CD4-positive, alpha-beta memory T cell (primary cell): ENCODE data around the gene ZFP36L2. TPM values are rescaled to one million over a fixed set of nuclear protein-coding genes. Genes with fewer than 3 reads are reported as not detected.

Experiments used
- CTCF ChIA-PET: fragments of 350-600 bp; sonication (Branson Sonifier 250); formaldehyde crosslinking; loops from one replicate; lab custom pipeline; 2021; ENCODE audit warnings: inconsistent platforms; ENCODE audit not compliant: partially characterized antibody; lab: Charles Lee
- POLR2A ChIA-PET: fragments of 350-600 bp; sonication (Branson Sonifier 250); formaldehyde crosslinking; loops from one replicate; lab custom pipeline; 2021; ENCODE audit not compliant: partially characterized antibody; lab: Charles Lee
- DNase-seq, 5 donors: peaks; one replicate each; pipeline versions ENCODE4 v3.0.0 to v3.0.0-alpha.2; 2020 to 2022; ENCODE audit warnings: mixed read lengths in 1 of 5
- H3K27ac ChIP-seq: one replicate; pipeline ENCODE4 v1.7.0; 2013; ENCODE audit warnings: low read depth, low read length
- H3K27me3 ChIP-seq: 2 replicates; pipeline ENCODE4 v1.7.0; 2013; ENCODE audit warnings: mild to moderate bottlenecking, low read length, moderate library complexity; ENCODE audit not compliant: insufficient read depth
- H3K36me3 ChIP-seq: 2 replicates; pipeline ENCODE4 v1.7.0; 2013; ENCODE audit warnings: mild to moderate bottlenecking, low read length, moderate library complexity; ENCODE audit not compliant: insufficient read depth
- H3K4me1 ChIP-seq: 2 replicates; pipeline ENCODE4 v1.7.0; 2013; ENCODE audit warnings: mild to moderate bottlenecking, low read length, moderate library complexity; ENCODE audit not compliant: insufficient read depth
- H3K4me3 ChIP-seq, 2 donors: one replicate each; pipeline ENCODE4 v1.7.0; 2013; ENCODE audit warnings: low read length in 2 of 2, mild to moderate bottlenecking in 1 of 2
- H3K9me3 ChIP-seq, 2 donors: one replicate each; pipeline ENCODE4 v1.7.0; 2013; ENCODE audit warnings: low read length in 2 of 2, control low read depth in 1 of 2; ENCODE audit not compliant: control insufficient read depth in 1 of 2
- H3K27ac Mint-ChIP-seq, 7 donors: one replicate each; pipeline ENCODE4 v1.8.0; 2020 to 2021; ENCODE audit warnings: mixed read lengths in 7 of 7, mild to moderate bottlenecking in 6 of 7, inconsistent platforms in 3 of 7, moderate library complexity in 3 of 7
- H3K27me3 Mint-ChIP-seq, 2 donors: one replicate each; pipeline ENCODE4 v1.8.0; 2020 to 2021; ENCODE audit warnings: mixed read lengths in 2 of 2
- H3K36me3 Mint-ChIP-seq, 2 donors: one replicate each; pipeline ENCODE4 v1.8.0; 2020 to 2021; ENCODE audit warnings: mixed read lengths in 2 of 2, inconsistent platforms in 1 of 2, mild to moderate bottlenecking in 1 of 2
- H3K4me1 Mint-ChIP-seq, 4 donors: one replicate each; pipeline ENCODE4 v1.8.0; 2020 to 2021; ENCODE audit warnings: mixed read lengths in 4 of 4, mild to moderate bottlenecking in 1 of 4
- H3K4me3 Mint-ChIP-seq, 8 donors: one replicate each; pipeline ENCODE4 v1.8.0; 2020 to 2021; ENCODE audit warnings: mixed read lengths in 8 of 8, mild to moderate bottlenecking in 7 of 8, moderate library complexity in 6 of 8, inconsistent platforms in 3 of 8
- H3K9me3 Mint-ChIP-seq, 8 donors: one replicate each; pipeline ENCODE4 v1.8.0; 2020 to 2021; ENCODE audit warnings: mixed read lengths in 8 of 8, mild to moderate bottlenecking in 5 of 8, inconsistent platforms in 3 of 8, moderate library complexity in 1 of 8
- intact Hi-C: fragments of 100-400 bp; cut with micrococcal nuclease; formaldehyde crosslinking; loops from one replicate; pipeline ENCODE4 v1.15.1; 2023
- polyA plus RNA-seq, 2 donors: library from polyadenylated mRNA; unstranded; fragments of 300-500 nt; fragmentation: Illumina TruSeq; gene quantifications; one replicate each; pipeline ENCODE4 v1.2.3, GENCODE V29; 2021
- total RNA-seq, 2 experiments: library from RNA; stranded (reverse); gene quantifications; one replicate each; pipeline ENCODE4 v1.2.3, GENCODE V29; 2021

ZFP36L2 gene
- total and polyA plus RNA-seq, 4 experiments from 2014 or later = 271 to 523 (median 460) TPM

DNA sequence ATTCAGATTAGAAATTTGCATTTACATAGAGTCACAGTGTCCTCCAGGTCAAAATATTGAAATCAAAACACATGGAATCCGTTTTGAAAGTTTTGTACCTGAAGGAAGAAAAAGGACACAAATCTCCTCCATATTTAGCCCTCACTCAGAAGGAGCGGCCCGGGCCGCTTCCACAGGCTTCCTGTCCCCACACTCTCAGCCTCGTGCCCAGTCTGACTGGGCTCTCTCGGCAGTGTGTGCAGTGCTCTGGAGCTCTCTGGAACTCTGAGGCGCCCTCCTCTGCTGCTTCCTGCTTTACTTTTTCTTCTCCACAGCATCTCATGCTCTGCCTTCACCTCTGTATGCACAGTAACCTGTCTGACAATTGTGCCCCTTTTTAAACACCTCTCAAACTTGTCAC lies 22.2 kb upstream of the ZFP36L2 start:
- H3K9me3 ChIP-seq = no peaks in the 10 kb centered on the region
- no peak overlapping the region for H3K4me3 ChIP-seq
- DNase-seq = no peak
- Mint-ChIP-seq H3K36me3 (peaks cover 10 to 26% of the 10 kb centered on the region in 2 donors), H3K4me1 (peaks cover 0 to 2% (median under 1%) of the 10 kb centered on the region in 4 donors), H3K27me3 (no peaks in the 10 kb centered on the region), H3K9me3 (no peaks in the 10 kb centered on the region), H3K4me3 (no peak overlapping the region), H3K27ac (peak overlapping the region in 4 of 7 donors; percentile 23 to 89 (median 56))
- intact Hi-C loops = no loop called here
- no peaks in the 10 kb centered on the region for H3K36me3 ChIP-seq
- H3K4me1 ChIP-seq = no peaks in the 10 kb centered on the region
- no peaks in the 10 kb centered on the region for H3K27me3 ChIP-seq
- H3K27ac ChIP-seq = no peak overlapping the region
- ChIA-PET CTCF (no interaction called here), POLR2A (no interaction called here)

GRCh38 chr2:43246641-43247040 lies 20.2 kb upstream of the ZFP36L2 start:
- Mint-ChIP-seq H3K27ac (no peak overlapping the region), H3K9me3 (no peaks in the 10 kb centered on the region), H3K4me1 (peaks cover 0 to 2% (median under 1%) of the 10 kb centered on the region in 4 donors), H3K4me3 (no peak overlapping the region), H3K36me3 (peaks cover 19 to 26% of the 10 kb centered on the region in 2 donors), H3K27me3 (no peaks in the 10 kb centered on the region)
- no peak for DNase-seq
- no peaks in the 10 kb centered on the region for H3K9me3 ChIP-seq
- H3K36me3 ChIP-seq = no peaks in the 10 kb centered on the region
- intact Hi-C loops = no loop called here
- H3K4me3 ChIP-seq = no peak overlapping the region
- H3K27me3 ChIP-seq = no peaks in the 10 kb centered on the region
- POLR2A ChIA-PET = no interaction called here
- CTCF ChIA-PET = no interaction called here
- no peaks in the 10 kb centered on the region for H3K4me1 ChIP-seq
- H3K27ac ChIP-seq = no peak overlapping the region

GRCh38 chr2:43241558-43241957 lies 15.2 kb upstream of the ZFP36L2 start:
- Histone ChIP-seq H3K36me3 (no peaks in the 10 kb centered on the region), H3K27me3 (no peaks in the 10 kb centered on the region), H3K4me1 (peaks cover 5% of the 10 kb centered on the region), H3K4me3 (no peak overlapping the region), H3K9me3 (no peaks in the 10 kb centered on the region), H3K27ac (no peak overlapping the region)
- H3K27ac Mint-ChIP-seq = peak overlapping the region in 1 of 7 donors; percentile 77
- POLR2A ChIA-PET = interaction anchor here (1.5 kb wide), 1 partner anchor 14 kb away, joined by 3 read pairs; no protein-coding TSS in a partner anchor
- H3K4me3 Mint-ChIP-seq = peak overlapping the region in 1 of 8 donors; percentile 63
- intact Hi-C loops = loop anchor here (5.0 kb wide), 1 partner anchor 241 kb away; no protein-coding TSS in a partner anchor
- H3K36me3 Mint-ChIP-seq = peaks cover 14 to 15% of the 10 kb centered on the region in 2 donors
- peaks cover 10 to 22% (median 16%) of the 10 kb centered on the region in 4 donors for H3K4me1 Mint-ChIP-seq
- H3K27me3 Mint-ChIP-seq = no peaks in the 10 kb centered on the region
- no peaks in the 10 kb centered on the region for H3K9me3 Mint-ChIP-seq
- CTCF ChIA-PET = no interaction called here
- DNase-seq = no peak

- POLR2A ChIA-PET = no interaction called here
- intact Hi-C loops = loop anchor here (5.0 kb wide), 1 partner anchor 242 kb away; no protein-coding TSS in a partner anchor
- H3K27ac ChIP-seq = no peak overlapping the region
Measured at GRCh38 chr2:43240766-43241150, 14.4 kb upstream of the ZFP36L2 start.

DNA sequence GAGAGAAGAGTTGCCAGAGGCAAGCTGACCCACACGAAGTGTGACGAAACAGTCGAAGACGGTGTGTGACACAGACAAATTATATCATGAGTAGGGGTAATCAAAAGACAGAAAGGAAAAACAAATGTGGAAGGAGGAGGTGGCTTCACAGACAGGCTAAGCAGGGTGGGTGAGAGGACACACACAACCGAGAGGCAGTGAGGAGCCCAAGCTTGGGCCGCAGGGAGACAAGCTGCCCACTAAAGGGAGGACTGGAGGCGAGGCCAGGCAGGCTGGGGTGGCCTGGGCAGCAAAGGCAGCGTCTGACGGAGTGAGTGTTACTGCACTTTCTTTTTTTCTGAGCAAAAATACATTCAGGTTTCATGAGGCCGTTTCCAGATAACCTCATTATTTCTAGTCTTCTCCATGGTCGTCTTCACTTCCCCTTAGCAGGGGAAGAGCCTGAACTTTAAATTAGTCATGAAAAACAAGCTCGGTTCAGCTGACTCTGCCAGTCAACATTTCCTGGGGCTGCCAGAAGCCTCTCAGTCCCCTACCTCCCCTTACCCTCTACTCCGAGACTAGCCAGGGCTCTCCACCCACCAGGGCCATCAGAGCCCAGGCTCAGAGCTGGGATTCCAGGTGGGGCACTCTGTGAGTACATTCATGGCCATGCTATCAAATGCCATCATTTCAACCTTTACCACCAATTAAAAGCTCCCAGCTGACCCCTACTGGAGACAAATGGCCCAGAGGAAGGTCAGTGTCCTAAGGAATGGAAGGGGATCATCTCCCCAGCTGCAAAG lies 13.8 kb upstream of the ZFP36L2 start:
- Histone ChIP-seq H3K36me3 (no peaks in the 10 kb centered on the region), H3K27me3 (no peaks in the 10 kb centered on the region), H3K9me3 (no peaks in the 10 kb centered on the region), H3K4me1 (peaks cover 5% of the 10 kb centered on the region), H3K4me3 (no peak overlapping the region), H3K27ac (no peak overlapping the region)
- Mint-ChIP-seq H3K9me3 (no peaks in the 10 kb centered on the region), H3K4me1 (peaks cover 11 to 22% (median 16%) of the 10 kb centered on the region in 4 donors), H3K27ac (peak overlapping the region in 5 of 7 donors; percentile 4 to 52 (median 29)), H3K36me3 (peaks cover 5 to 10% of the 10 kb centered on the region in 2 donors), H3K27me3 (no peaks in the 10 kb centered on the region), H3K4me3 (no peak overlapping the region)
- no peak for DNase-seq
- intact Hi-C loops = loop anchor here (5.0 kb wide), 1 partner anchor 242 kb away; no protein-coding TSS in a partner anchor
- CTCF ChIA-PET = interaction anchor here (0.7 to 1.7 kb wide), 2 partner anchors 12 to 244 kb away, joined by 3 to 6 read pairs; no protein-coding TSS in a partner anchor
- POLR2A ChIA-PET = interaction anchor here (1.0 kb wide), 1 partner anchor 105 kb away, joined by 3 read pairs; no protein-coding TSS in a partner anchor

More at GRCh38 chr2:43240766-43241150, 14.4 kb upstream of the ZFP36L2 start:
- Mint-ChIP-seq H3K9me3 (no peaks in the 10 kb centered on the region), H3K27ac (peak overlapping the region in 1 of 7 donors; percentile 52), H3K4me1 (peaks cover 11 to 22% (median 16%) of the 10 kb centered on the region in 4 donors), H3K27me3 (no peaks in the 10 kb centered on the region), H3K36me3 (peaks cover 9 to 13% of the 10 kb centered on the region in 2 donors), H3K4me3 (no peak overlapping the region)
- Histone ChIP-seq H3K9me3 (no peaks in the 10 kb centered on the region), H3K36me3 (no peaks in the 10 kb centered on the region), H3K27me3 (no peaks in the 10 kb centered on the region), H3K4me1 (peaks cover 5% of the 10 kb centered on the region), H3K4me3 (no peak overlapping the region)
- CTCF ChIA-PET = interaction anchor here (0.7 to 1.7 kb wide), 2 partner anchors 12 to 244 kb away, joined by 3 to 6 read pairs; no protein-coding TSS in a partner anchor
- DNase-seq = no peak

DNA sequence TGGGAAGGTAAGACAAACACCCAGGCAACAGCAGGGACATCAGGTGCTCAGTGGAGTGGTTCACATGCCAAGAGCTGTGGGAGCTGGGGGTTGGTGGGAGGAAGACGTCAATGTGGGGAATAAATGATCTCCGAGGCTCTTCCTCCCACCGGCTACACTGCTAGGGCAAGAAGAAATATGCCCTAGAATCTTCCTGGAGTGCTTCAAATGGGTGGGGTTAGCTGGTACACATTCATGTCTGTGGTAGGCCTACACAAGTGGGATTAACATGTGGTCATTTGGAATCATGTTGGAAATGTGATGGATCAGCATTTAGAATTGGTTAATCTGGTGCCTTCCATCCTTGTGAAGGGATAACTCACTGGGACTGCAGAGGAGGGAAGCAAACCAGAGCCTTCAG lies 12.4 kb upstream of the ZFP36L2 start:
- Mint-ChIP-seq H3K9me3 (no peaks in the 10 kb centered on the region), H3K27ac (peak overlapping the region in 2 of 7 donors; percentile 31 to 66), H3K27me3 (no peaks in the 10 kb centered on the region), H3K36me3 (peaks cover 1 to 10% of the 10 kb centered on the region in 2 donors), H3K4me3 (peak overlapping the region in 1 of 8 donors; percentile 2), H3K4me1 (peaks cover 11 to 22% (median 16%) of the 10 kb centered on the region in 4 donors)
- intact Hi-C loops = no loop called here
- H3K27me3 ChIP-seq = no peaks in the 10 kb centered on the region
- peaks cover 5% of the 10 kb centered on the region for H3K4me1 ChIP-seq
- H3K36me3 ChIP-seq = no peaks in the 10 kb centered on the region
- CTCF ChIA-PET = interaction anchor here (1.5 kb wide), 1 partner anchor 10 kb away, joined by 5 read pairs; no protein-coding TSS in a partner anchor
- POLR2A ChIA-PET = interaction anchor here (1.0 kb wide), 1 partner anchor 10 kb away, joined by 4 read pairs; no protein-coding TSS in a partner anchor
- DNase-seq = no peak
- no peak overlapping the region for H3K4me3 ChIP-seq
- no peak overlapping the region for H3K27ac ChIP-seq
- no peaks in the 10 kb centered on the region for H3K9me3 ChIP-seq

- no peak for DNase-seq
- peak overlapping the region in 4 of 7 donors; percentile 21 to 85 (median 51) for H3K27ac Mint-ChIP-seq
- Histone ChIP-seq H3K27ac (no peak overlapping the region), H3K27me3 (no peaks in the 10 kb centered on the region), H3K9me3 (no peaks in the 10 kb centered on the region), H3K4me1 (peaks cover 5% of the 10 kb centered on the region), H3K4me3 (no peak overlapping the region), H3K36me3 (no peaks in the 10 kb centered on the region)
- no peak overlapping the region for H3K4me3 Mint-ChIP-seq
- peaks cover 1 to 8% of the 10 kb centered on the region in 2 donors for H3K36me3 Mint-ChIP-seq
- H3K27me3 Mint-ChIP-seq = no peaks in the 10 kb centered on the region
- intact Hi-C loops = no loop called here
- no peaks in the 10 kb centered on the region for H3K9me3 Mint-ChIP-seq
- peaks cover 11 to 22% (median 16%) of the 10 kb centered on the region in 4 donors for H3K4me1 Mint-ChIP-seq
- ChIA-PET CTCF (interaction anchor here (1.5 kb wide), 1 partner anchor 9 kb away, joined by 5 read pairs; no protein-coding TSS in a partner anchor), POLR2A (no interaction called here)
Measured at GRCh38 chr2:43238176-43238575, 11.8 kb upstream of the ZFP36L2 start.
